GM12864 (cell line): Measurements from ENCODE around the gene ATXN7L3.

ENCODE experiments used
- DNase-seq: peaks from one replicate; pipeline ENCODE4 v3.0.0-alpha.2; 2011; ENCODE audit warnings: low read depth
- H3K4me3 ChIP-seq: 2 replicates; pipeline ENCODE4 v1.5.1; 2011; ENCODE audit warnings: mild to moderate bottlenecking, low read depth, low read length, control low read depth
- CTCF ChIP-seq: IDR thresholded peaks from 2 replicates; pipeline ENCODE4 v1.5.1; 2011; ENCODE audit warnings: low read depth, mild to moderate bottlenecking, moderate library complexity, low read length, control low read depth, inconsistent platforms; ENCODE audit errors: missing control alignments

ATXN7L3 gene

GRCh38 chr17:44178133-44178532 lies 21.6 kb downstream of the ATXN7L3 start:
- no peak for TF ChIP-seq CTCF
- H3K4me3 ChIP-seq: no peak overlapping the region
- no peak for DNase-seq

GRCh38 chr17:44177640-44178039 lies 22.0 kb downstream of the ATXN7L3 start:
- H3K4me3 ChIP-seq: no peak overlapping the region
- no peak for TF ChIP-seq CTCF
- DNase-seq: no peak

GRCh38 chr17:44176671-44177501 lies 22.8 kb downstream of the ATXN7L3 start:
- no peak overlapping the region for H3K4me3 ChIP-seq
- TF ChIP-seq CTCF: no peak
- DNase-seq: no peak

- no peak overlapping the region for H3K4me3 ChIP-seq
- TF ChIP-seq CTCF: no peak
- DNase-seq: no peak
Measured at GRCh38 chr17:44176257-44176656, 23.4 kb downstream of the ATXN7L3 start.

GRCh38 chr17:44174427-44174826 lies 25.3 kb downstream of the ATXN7L3 start:
- no peak overlapping the region for H3K4me3 ChIP-seq
- no peak for TF ChIP-seq CTCF
- DNase-seq: no peak

- DNase-seq: no peak
- no peak for TF ChIP-seq CTCF
Measured at GRCh38 chr17:44171931-44172455, 27.7 kb downstream of the ATXN7L3 start.

GRCh38 chr17:44170499-44171201 lies 29.0 kb downstream of the ATXN7L3 start, which contains the start of gene ASB16:
Gene ASB16, plus strand, starts transcription at chr17:44170704. Its CDS starts 86 bp downstream, at chr17:44170790.
- no peak within 1 kb of the TSS for H3K4me3 ChIP-seq
- no peak for TF ChIP-seq CTCF
- DNase-seq: no peak

More at GRCh38 chr17:44171931-44172455, 27.7 kb downstream of the ATXN7L3 start:
- H3K4me3 ChIP-seq: no peak overlapping the region
